Ovary (tissue), 3 donors: ENCODE results near the gene PHKG1.

Experiments
- CTCF ChIP-seq, 3 donors: fragments of 450-650 bp in 2 of 3; fragments of 200-600 bp in 1 of 3; IDR thresholded peaks; one replicate each; pipeline versions ENCODE4 v1.5.1 to v1.8.0; 2016 to 2022; ENCODE audit warnings: antibody characterized with exemption in 3 of 3, mild to moderate bottlenecking in 1 of 3
- POLR2A ChIP-seq: fragments of 450-650 bp; IDR thresholded peaks from one replicate; pipeline ENCODE4 v1.6.1; 2017; ENCODE audit warnings: antibody characterized with exemption, mild to moderate bottlenecking, moderate library complexity
- donor health status: DM: no; HTN: no; CAD: no.

DNA sequence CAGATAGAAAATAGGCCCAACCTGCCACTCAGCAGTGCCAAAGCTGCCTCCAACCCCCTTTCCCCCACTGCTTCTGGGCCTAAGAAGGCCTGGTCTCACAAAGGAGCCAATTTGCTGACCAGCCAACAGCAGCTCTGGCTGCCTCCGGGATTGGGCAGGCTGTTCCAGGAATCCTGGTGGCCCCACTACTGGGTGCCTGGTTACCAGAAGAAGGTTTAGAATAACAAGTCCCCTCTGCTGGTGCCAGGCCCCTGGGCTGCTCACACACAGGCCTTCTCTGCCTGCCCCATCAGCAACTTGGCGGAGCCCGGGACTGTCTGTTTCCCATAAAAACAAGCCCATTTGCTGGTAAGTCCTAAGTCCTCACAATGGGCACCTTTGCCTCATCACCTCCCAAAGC, 1.2 kb downstream of the PHKG1 start:
- TF ChIP-seq POLR2A (no peak), CTCF (IDR thresholded peaks at IDR 0.05) (no peak)
